H1 (cell line): ENCODE measurements around the gene SPTBN4. TPM values are rescaled to one million over a fixed set of nuclear protein-coding genes. Genes with fewer than 3 reads are reported as not detected.
A peak's percentile ranks its signal among the peaks of the same experiment; 100 is the strongest.

Experiments used
- ASH2L ChIP-seq: fragments of 200-600, 300-600 bp; sonication (generic); IDR thresholded peaks from one replicate; pipeline ENCODE4 v1.7.1; 2017; ENCODE audit warnings: low read length
- ATF3 ChIP-seq: IDR thresholded peaks from 2 replicates; pipeline ENCODE4 v1.6.1; 2011; ENCODE audit warnings: low read depth, mild to moderate bottlenecking, low read length; ENCODE audit not compliant: insufficient read depth
- BACH1 ChIP-seq: IDR thresholded peaks from 2 replicates; pipeline ENCODE4 v1.6.1; 2012; ENCODE audit warnings: low read length, improper control_type of control experiment
- BCL11A ChIP-seq, 2 experiments: IDR thresholded peaks; one replicate each; pipeline ENCODE4 v1.6.1; 2011; ENCODE audit warnings: low read depth in 2 of 2, low read length in 2 of 2, mild to moderate bottlenecking in 2 of 2
- CHD1 ChIP-seq: IDR thresholded peaks from 2 replicates; pipeline ENCODE4 v1.6.1; 2012; ENCODE audit warnings: low read depth, low read length, improper control_type of control experiment
- CTBP2 ChIP-seq: IDR thresholded peaks from 2 replicates; pipeline ENCODE4 v1.7.0; 2011; ENCODE audit warnings: borderline replicate concordance, mild to moderate bottlenecking, moderate library complexity, mixed read lengths, low read length; ENCODE audit not compliant: insufficient read depth, insufficient read length
- EZH2 ChIP-seq: fragments of 200-600 bp; sonication (generic); IDR thresholded peaks from 2 replicates; pipeline ENCODE4 v1.7.1; 2012; ENCODE audit warnings: low read depth, mild to moderate bottlenecking, moderate library complexity, low read length, inconsistent platforms; ENCODE audit not compliant: severe bottlenecking
- FOSL1 ChIP-seq: IDR thresholded peaks from 2 replicates; pipeline ENCODE4 v1.6.1; 2011; ENCODE audit warnings: mild to moderate bottlenecking, low read depth, low read length, moderate library complexity; ENCODE audit not compliant: insufficient read depth
- GTF2F1 ChIP-seq: IDR thresholded peaks from 2 replicates; pipeline ENCODE4 v1.6.1; 2012; ENCODE audit warnings: low read depth, low read length, improper control_type of control experiment, borderline replicate concordance
- JUND ChIP-seq: IDR thresholded peaks from 2 replicates; pipeline ENCODE4 v1.6.1; 2011; ENCODE audit warnings: mild to moderate bottlenecking, improper control_type of control experiment, low read length
- KDM4A ChIP-seq: IDR thresholded peaks from one replicate; pipeline ENCODE4 v1.7.1; 2012; ENCODE audit warnings: low read depth, mild to moderate bottlenecking, moderate library complexity, low read length, inconsistent platforms; ENCODE audit not compliant: severe bottlenecking
- KDM5A ChIP-seq: fragments of 200-600 bp; IDR thresholded peaks from 2 replicates; pipeline ENCODE4 v1.7.1; 2012; ENCODE audit warnings: mild to moderate bottlenecking, low read length, inconsistent platforms, mixed read lengths
- MAFK ChIP-seq: IDR thresholded peaks from 2 replicates; pipeline ENCODE4 v1.6.1; 2012; ENCODE audit warnings: low read depth, mild to moderate bottlenecking, improper control_type of control experiment, low read length
- MAX ChIP-seq: IDR thresholded peaks from 2 replicates; pipeline ENCODE4 v1.6.1; 2012; ENCODE audit warnings: inconsistent platforms
- RAD21 ChIP-seq, 2 experiments: IDR thresholded peaks in 1 of 2; conservative IDR thresholded peaks in 1 of 2; 2 replicates each; pipeline ENCODE4 v1.6.1; 2011; ENCODE audit warnings: low read depth in 2 of 2, low read length in 2 of 2, improper control_type of control experiment in 1 of 2, inconsistent platforms in 1 of 2, mild to moderate bottlenecking in 1 of 2, moderate library complexity in 1 of 2
- RFX5 ChIP-seq: IDR thresholded peaks from 2 replicates; pipeline ENCODE4 v1.6.1; 2011; ENCODE audit warnings: low read depth, low read length, improper control_type of control experiment, borderline replicate concordance
- RXRA ChIP-seq: IDR thresholded peaks from 2 replicates; pipeline ENCODE4 v1.6.1; 2011; ENCODE audit warnings: low read depth, mild to moderate bottlenecking, low read length, moderate library complexity; ENCODE audit not compliant: insufficient read depth
- SAP30 ChIP-seq: fragments of 300-600 bp; sonication (generic); IDR thresholded peaks from 2 replicates; pipeline ENCODE4 v1.7.1; 2012; ENCODE audit warnings: low read length, moderate library complexity, mild to moderate bottlenecking, inconsistent platforms; ENCODE audit not compliant: insufficient read depth, insufficient replicate concordance
- SP4 ChIP-seq: IDR thresholded peaks from 2 replicates; pipeline ENCODE4 v1.6.1; 2012; ENCODE audit warnings: low read length, inconsistent platforms
- TBP ChIP-seq: IDR thresholded peaks from 2 replicates; pipeline ENCODE4 v1.6.1; 2011; ENCODE audit warnings: low read depth, low read length, improper control_type of control experiment
- TCF12 ChIP-seq: IDR thresholded peaks from 2 replicates; pipeline ENCODE4 v1.6.1; 2011; ENCODE audit warnings: low read depth, mild to moderate bottlenecking, low read length
- USF2 ChIP-seq: IDR thresholded peaks from 2 replicates; pipeline ENCODE4 v1.6.1; 2011; ENCODE audit warnings: low read length, improper control_type of control experiment
- ZNF274 ChIP-seq: IDR thresholded peaks from 2 replicates; pipeline ENCODE4 v1.7.0; 2012; ENCODE audit warnings: low read length, borderline replicate concordance; ENCODE audit errors: extremely low read depth
- polyA plus RNA-seq, 7 experiments: library from polyadenylated mRNA; depleted of rRNA in 3 of 7; stranded (reverse) in 5 of 7; unstranded in 2 of 7; fragments of >200 nt in 5 of 7; fragments of 200-250 nt in 2 of 7; gene quantifications; 1 replicate in 5 of 7; 2 replicates in 1 of 7; 4 replicates in 1 of 7; pipeline versions ENCODE4 v1.2.1 to v1.2.3, GENCODE V29; 2011 to 2013; ENCODE audit warnings: missing spikeins in 2 of 7, mixed read lengths in 2 of 7
- total RNA-seq: library from RNA; stranded (reverse); fragmentation: NEBNext Ultra II Directional; extraction: Animal tissue kit (Norgen Biotek cat#: 25700); gene quantifications from 2 replicates; pipeline ENCODE4 v1.2.1, GENCODE V29; 2021

Gene SPTBN4
- total and polyA plus RNA-seq, 2 of the 8 experiments (the other 6 are each of a cell fraction or from before 2014, with no cell fraction given), result 1.9 to 3.0 TPM

- TF ChIP-seq JUND, result no peak
- no peak for TF ChIP-seq CTBP2
- no peak for TF ChIP-seq BACH1
- no peak for TF ChIP-seq RFX5
- TF ChIP-seq ATF3, result no peak
- no peak for TF ChIP-seq SAP30
- TF ChIP-seq CHD1, result no peak
- no peak for TF ChIP-seq USF2
- no peak for TF ChIP-seq SP4
- TF ChIP-seq RAD21 (IDR thresholded peaks at IDR 0.05 in 1 of 2, conservative IDR thresholded peaks at IDR 0.05 in 1 of 2; ENCODE audit: low read depth in 2 of 2, low read length in 2 of 2), result no peak
- TF ChIP-seq KDM5A, result no peak
- TF ChIP-seq MAX, result peak; percentile 81
- peak; percentile 92 for TF ChIP-seq EZH2
- TF ChIP-seq TCF12, result no peak
- no peak for TF ChIP-seq TBP
- no peak for TF ChIP-seq ZNF274
- no peak for TF ChIP-seq MAFK
- no peak for TF ChIP-seq RXRA
- TF ChIP-seq FOSL1, result no peak
- TF ChIP-seq BCL11A (IDR thresholded peaks at IDR 0.05; ENCODE audit: low read depth in 2 of 2, low read length in 2 of 2), result no peak
- peak; percentile 70 for TF ChIP-seq KDM4A
- no peak for TF ChIP-seq GTF2F1
- TF ChIP-seq ASH2L, result peak; percentile 31
These were observed 101.1 kb downstream of the SPTBN4 start (continued) for GRCh38 chr19:40567750-40568494.
